CMK (cell line): ENCODE results near the gene CCDC61.

Experiments used
- DNase-seq: peaks from one replicate; pipeline ENCODE4 v3.0.0-alpha.2; 2010; ENCODE audit warnings: low read depth

CCDC61 gene

DNA sequence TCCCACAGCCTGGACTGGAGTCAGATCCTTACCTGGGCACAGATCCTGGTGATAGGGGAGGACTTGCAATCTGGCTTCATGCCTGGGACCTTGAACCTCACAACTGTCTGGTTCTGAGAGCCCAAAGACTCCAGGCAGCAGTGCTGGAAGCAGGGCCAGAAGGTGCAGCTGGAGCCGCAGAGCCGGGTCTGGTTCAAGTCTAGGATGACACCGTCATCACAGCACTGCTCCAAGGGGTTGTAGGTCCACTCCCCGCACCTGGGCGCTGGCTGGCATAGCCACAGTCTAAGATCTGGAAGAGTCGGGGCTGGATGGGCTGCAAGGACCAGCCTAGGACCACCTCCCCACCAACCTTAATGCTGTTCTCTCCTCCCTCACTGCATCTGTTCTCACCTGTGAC lies 44.9 kb downstream of the CCDC61 start:
- no peak for DNase-seq

DNA sequence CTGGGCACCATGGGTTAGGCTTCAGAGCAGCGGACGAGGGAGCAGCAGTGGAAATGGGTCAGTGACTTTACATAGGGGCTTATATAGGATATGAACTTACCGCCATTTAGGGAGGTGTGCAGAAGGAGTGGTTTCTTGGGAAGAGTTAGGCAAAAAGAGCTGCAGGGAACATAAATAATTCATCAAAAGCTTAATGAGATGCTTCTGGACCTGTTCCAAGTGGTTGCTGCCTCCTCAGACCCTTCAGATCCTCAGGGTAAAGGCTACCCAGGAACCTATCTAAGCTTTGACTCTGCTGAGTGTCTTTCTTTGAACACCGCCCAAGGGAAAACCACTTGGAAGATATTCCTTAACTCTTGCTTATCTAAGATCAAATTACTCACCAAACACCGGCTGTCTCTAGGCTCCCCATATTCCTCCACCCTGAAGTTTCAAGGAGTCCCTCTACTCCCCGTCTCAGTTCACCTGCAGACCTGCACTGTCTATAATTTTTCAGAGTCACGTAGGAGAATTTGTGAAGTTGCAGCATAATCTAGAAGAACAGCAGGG lies 45.8 kb downstream of the CCDC61 start, which contains the start of gene IGFL4:
TSS of gene IGFL4 (minus strand) at position 51 of the 549 bp plus-strand sequence. CDS start at position 11, 40 bp downstream.
- no peak for DNase-seq

DNA sequence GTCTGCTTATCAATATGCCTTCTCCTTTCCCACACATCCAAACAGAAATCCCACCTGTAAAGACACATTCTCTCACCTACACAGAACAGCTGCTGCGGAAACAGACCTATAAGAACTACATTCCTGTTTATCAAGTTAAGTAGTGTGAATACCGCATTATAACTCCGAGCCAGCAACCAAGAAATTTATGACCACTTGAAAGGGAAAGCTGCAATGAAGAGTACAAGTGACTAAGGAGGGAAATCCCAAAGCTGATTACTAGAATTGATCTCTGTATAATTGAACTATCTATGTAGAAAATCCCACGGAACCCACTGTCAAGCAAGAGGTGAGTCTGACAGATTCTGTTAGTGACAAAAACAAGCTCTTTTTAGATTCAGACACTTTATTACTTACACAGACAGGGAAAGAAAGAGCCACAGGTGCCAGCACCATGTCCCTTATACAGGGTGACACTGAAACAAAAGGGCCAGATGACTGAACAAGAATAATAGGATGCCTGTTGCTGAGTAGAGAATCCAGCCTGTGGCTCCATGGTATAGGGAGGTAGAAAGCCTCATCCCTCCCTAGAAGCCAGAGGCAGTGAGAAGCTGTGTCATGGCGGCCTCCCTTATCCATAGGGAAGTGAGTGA lies 47.1 kb downstream of the CCDC61 start:
- no peak for DNase-seq

DNA sequence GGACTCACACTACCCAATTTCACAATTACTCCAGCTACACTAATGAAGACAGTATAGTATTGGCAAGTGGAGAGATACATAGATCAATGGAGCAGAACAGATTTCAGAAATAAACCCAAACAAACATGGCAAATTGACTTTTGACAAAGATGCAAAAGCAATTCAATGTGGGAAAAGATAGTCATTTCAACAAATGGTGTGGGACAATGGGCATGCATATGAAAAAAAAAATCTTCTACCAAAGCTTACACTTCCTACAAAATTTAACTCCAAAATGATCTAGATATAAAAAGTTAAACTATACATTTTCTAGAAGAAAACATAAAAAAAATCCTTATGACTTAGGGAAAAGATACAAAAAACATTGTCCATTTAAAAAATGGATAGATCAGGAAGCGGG lies 48.3 kb downstream of the CCDC61 start:
- no peak for DNase-seq

DNA sequence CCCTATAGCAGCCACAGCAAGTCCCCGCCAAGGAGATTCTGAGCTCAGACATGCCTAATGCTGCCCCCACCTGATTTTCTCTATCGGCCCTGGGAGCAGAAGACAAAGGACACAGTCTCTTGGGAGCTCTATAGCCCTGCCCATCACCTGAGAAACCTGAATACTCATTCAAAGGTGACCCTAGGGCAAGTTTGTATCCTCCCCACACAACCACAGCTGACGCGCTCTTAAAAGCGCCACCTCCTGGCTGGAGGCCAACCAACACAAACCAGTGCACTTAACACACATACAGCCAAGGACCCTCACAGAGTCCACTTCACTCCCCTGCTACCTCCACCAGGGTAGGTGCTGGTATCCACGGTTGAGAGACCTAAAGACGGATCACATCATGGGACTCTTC lies 54.3 kb downstream of the CCDC61 start:
- no peak for DNase-seq

DNA sequence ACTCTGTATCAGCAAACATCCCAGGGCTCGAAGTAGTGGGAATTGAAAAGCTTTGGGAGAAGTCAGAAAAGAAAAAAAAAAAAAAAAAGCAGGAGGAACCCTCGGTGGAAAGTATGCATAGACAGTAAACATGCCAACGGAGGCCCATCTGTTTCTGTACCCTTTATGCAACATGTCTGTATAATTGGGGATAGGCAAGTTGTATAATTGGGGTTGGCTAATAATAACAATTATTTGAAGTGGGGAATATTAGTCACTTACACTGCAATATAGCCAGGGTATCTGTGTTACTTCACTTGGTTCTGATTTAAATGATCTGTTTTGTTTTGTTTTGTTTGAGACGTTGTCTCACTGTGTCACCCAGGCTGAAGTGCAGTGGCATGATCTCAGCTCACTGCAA lies 57.6 kb downstream of the CCDC61 start:
- DNase-seq: no peak

DNA sequence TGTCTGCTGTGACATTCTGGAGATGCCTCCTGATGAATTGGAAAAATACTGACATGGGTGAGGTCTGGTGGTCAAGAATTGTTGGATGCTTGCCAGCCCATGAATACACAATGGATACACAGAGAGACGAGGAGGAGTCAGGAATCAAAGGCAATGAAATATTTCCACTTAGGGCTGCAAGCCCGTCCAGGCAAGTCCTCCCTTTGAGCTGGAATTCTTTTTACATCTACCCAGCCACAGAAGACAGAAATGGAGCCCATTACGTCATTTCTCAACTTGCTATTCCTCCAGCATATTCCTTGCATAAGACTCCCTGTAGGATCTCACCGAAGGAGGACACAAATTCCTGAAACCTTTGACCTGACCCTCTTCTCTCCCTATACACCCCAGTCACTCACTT lies 61.3 kb downstream of the CCDC61 start:
- DNase-seq: no peak

DNA sequence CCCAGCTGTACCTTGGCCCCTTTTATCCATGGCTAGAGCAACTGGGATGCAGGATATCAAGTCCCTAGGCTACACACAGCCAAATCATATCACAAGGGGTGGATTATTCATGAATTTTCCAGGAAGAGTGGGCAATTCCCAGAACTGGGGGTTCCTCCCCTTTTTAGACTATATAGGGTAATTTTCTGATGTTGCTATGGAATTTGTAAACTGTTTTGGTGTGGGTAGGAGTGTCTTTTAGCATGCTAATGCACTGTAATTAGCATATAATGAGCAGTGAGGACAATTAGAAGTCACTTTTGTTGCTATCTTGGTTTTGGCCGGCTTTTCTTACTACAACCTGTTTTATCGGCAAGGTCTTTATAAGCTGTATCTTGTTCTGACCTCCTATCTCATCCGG lies 63.5 kb downstream of the CCDC61 start:
- DNase-seq: no peak

DNA sequence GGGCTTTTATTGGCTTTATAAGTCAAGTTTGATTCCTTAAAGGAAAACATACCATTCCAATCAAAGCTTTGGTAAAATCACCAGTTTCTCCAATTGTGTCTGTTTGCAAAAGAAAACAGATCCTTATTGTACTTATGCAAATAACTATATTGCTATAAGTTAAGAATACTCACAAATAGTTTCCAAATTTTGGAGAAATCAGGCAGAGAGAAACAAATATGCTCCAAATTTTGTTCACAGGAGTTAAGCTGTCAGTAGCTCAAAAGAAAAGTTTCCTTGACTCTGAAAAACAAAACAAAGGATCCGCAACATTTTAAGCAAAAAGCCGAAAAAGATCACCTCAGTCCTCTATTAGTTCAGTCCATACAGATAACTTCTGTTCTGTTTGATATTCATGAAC lies 64.7 kb downstream of the CCDC61 start:
- DNase-seq: no peak

DNA sequence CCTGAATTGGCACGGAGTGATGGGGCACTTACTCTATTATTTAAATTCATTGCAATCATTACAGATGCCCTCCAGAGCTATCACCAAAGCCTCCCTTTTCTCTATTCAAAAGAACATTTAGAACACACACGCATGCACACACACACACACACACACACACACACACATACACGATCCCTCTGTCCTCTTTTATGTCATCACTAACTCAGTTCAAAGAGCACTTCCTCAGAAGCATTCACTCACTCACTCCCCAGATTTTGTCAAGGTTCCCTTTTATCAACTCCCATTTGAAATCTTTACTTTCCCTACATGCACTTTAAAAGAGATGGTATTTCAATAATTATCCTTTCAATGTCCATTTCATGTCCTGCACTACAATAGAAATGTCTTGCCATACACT lies 67.9 kb downstream of the CCDC61 start:
- DNase-seq: no peak

DNA sequence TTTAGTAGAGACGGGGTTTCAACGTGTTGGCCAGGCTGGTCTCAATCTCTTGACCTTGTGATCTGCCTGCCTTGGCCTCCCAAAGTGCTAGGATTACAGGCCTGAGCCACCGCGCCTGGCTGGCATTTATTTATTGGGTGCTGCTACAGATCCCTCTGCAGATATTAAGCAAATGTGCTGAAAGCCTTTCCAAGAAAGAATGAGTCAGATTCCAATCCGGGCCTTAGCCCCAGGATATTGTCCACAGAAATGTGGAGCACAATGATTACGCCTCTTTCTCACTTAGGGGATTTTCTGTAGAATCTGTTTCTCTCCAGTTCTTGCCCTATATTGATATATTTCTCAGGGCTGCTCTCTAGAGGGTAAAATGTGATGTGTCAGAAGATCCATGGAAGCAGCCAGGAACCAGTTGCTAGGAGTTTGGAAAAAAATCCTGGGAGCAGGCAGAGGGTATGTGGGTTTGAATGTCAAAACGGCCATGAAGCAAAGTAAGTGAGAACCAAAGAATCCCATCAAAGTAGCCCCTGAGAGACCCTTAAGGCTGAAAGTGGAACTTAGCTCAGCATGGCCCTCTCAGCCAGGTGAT lies 70.3 kb downstream of the CCDC61 start:
- no peak for DNase-seq

DNA sequence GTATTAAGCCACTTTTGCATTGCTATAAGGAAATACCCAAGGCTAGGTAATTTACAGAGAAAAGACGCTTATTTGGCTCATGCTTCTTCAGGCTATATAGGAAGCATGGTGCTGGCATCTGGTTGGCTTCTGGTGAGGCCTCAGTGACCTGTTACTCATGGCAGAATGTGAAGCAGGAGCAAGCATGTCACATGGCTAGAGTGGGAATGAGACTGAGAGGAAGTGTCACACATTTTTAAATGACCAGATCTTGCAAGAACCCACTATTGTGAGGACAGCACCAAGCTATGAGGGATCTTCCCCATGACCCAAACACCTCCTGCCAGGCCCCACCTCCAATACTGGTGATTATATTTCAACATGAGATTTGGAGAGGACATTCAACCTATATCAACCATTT lies 71.2 kb downstream of the CCDC61 start:
- no peak for DNase-seq

DNA sequence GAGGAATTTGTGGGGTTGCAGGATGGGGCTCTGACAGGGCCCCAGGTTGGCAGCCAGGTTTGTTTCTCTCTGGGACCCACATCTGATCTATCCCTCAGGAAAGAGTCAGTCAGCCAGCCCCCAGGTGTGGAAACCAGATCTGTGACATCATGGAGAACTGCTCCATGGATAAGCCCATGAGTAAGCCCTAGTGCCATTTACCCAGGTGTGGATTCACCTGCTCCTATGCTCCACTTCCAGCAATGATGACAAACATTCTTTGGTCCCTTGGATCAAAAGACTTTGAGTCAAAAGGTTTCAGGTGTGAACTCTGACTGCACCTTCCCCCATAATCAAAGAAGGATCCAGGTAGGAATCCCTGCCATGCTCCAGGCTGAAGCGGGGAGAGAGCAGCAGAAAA lies 72.4 kb downstream of the CCDC61 start:
- no peak for DNase-seq
